GM13977 (cell line): ENCODE data around the gene LCNL1.

Source experiments
- DNase-seq: peaks from one replicate; pipeline ENCODE4 v3.0.0; 2012; ENCODE audit warnings: low spot score
- in situ Hi-C: fragments of 300-500 bp; cut with MboI; formaldehyde crosslinking; loops from one replicate; pipeline ENCODE4 v1.12.0; 2022; ENCODE audit warnings: low sequenced_read_pairs, low pct_unique_long_range_greater_than_20kb, mixed read lengths, inconsistent platforms; ENCODE audit not compliant: unreplicated experiment
- TF ChIP-seq, protein P1 (sequence below): IDR thresholded peaks from 2 replicates; pipeline ENCODE4 v1.5.1; 2012; ENCODE audit warnings: mild to moderate bottlenecking, control low read depth; ENCODE audit not compliant: insufficient read depth; ENCODE audit errors: extremely low read depth, missing control alignments

The LCNL1 gene

DNA sequence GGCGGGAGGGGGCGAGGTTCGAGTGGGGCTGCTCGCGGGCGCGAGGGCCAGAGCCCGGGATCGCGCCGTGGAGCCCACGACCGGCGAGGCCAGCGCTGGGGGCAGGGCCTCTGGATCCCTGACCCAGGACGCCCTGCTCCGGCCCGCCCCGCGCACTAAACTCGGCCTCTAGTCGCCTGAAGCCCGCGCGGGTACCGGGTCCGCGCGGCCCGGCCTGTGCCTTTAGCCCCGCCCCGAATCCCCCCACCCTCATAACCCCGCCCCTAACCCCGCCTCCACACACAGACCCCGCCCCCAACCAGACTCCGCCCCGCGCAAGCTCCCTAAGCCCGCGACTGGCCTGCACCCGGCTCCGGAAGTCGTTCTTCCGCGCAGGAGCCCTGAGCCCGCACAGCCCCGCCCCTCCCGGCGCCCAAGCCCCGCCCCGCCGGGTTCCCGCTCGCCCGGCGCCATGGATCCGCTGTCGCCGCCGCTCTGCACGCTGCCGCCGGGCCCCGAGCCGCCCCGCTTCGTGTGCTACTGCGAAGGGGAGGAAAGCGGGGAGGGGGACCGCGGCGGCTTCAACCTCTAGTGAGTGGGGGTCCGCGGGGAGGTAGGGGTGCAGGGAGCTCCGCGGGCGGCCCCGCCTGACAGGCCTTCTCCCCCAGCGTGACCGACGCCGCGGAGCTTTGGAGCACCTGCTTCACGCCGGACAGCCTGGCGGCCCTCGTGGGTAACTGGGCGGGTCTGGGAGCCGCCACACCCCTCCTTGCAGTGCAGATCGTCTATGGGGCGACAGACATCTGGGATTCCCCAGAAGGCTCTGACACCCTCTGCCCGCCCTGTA lies 9.4 kb downstream of the LCNL1 start, which contains the start of gene PAXX:
TSS of gene PAXX (plus strand) at position 430 of the 826 bp plus-strand sequence. CDS start at position 452, 22 bp downstream.
- in situ Hi-C loops = no loop called here
- TF ChIP-seq, protein P1, sequence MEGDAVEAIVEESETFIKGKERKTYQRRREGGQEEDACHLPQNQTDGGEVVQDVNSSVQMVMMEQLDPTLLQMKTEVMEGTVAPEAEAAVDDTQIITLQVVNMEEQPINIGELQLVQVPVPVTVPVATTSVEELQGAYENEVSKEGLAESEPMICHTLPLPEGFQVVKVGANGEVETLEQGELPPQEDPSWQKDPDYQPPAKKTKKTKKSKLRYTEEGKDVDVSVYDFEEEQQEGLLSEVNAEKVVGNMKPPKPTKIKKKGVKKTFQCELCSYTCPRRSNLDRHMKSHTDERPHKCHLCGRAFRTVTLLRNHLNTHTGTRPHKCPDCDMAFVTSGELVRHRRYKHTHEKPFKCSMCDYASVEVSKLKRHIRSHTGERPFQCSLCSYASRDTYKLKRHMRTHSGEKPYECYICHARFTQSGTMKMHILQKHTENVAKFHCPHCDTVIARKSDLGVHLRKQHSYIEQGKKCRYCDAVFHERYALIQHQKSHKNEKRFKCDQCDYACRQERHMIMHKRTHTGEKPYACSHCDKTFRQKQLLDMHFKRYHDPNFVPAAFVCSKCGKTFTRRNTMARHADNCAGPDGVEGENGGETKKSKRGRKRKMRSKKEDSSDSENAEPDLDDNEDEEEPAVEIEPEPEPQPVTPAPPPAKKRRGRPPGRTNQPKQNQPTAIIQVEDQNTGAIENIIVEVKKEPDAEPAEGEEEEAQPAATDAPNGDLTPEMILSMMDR = no peak
- peak; percentile 100 for DNase-seq

DNA sequence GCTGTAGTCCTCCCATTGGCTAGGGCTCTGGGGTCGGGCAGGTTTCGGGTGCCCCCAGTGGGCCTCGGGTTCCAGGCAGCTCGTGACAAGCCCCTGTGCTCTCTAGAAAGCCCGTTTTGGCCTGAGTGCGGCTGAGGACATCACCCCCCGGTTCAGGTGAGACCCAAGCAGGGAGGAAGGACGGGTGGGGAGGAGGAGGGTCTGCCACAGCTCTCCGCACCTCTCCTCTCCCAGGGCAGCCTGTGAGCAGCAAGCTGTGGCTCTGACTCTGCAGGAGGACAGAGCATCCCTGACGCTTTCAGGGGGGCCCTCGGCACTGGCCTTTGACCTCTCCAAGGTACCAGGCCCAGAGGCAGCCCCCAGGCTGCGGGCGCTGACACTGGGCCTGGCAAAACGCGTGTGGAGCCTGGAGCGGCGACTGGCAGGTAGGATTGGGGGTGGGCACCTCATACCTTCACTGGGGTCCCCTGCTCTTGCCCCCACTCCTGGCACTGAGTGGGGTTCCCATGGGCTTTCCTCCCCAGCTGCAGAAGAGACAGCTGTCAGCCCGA lies 10.1 kb downstream of the LCNL1 start:
- no peak for DNase-seq
- TF ChIP-seq, protein P1 = no peak
- in situ Hi-C loops = no loop called here

DNA sequence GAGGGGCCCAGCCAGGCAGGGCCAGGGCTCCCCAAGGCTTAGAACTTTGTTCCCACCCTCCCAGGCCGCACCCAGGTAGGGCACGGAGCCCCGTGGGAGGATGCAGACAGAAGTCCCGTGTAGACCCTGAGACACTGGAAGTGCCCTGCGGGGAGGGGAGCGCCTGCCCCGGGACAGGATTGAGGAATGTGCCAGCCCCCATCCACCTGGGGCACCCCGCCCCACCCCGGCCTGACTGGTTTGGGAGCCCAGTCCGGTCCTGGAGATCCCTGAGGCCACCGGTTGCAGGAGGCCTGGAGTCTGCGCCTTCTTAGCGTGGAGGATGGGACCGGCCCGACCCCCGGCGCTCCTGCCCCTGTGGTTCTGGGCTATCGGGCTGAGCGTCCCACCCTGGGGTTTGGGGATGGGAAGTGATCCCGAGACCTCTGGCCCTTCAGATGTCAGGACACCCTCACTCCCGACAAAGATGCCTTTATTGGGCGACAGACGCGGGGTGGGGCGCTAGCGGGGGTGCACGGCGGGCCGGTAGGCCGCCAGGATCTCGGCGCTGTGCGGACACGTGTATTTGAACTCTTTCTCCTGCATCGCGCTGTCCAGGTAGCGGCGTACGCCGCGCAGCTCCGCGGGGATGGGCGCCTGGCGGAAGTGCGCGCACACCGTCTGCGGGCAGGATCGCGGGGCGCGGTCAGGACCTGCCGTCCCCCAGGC lies 11.5 kb downstream of the LCNL1 start:
- in situ Hi-C loops = no loop called here
- TF ChIP-seq, protein P1 = no peak
- DNase-seq = no peak

DNA sequence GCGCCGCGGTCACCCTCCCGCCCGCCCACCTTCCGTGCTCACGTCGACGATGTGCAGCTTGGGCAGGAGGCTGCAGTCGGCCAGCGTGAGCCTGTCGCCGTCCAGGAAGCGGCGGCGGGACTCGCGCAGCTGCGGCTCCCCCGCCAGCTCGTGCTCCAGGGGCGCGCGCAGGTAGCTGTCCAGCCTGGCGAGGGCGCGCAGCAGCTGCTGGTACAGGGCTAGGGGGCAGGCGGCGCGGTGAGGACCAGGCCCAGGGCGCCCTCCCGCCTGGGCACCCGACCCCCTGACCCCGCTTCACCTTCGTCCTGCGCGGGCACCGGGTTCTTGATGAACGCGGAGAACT lies 12.1 kb downstream of the LCNL1 start:
- TF ChIP-seq, protein P1 = no peak
- no peak for DNase-seq
- in situ Hi-C loops = no loop called here

DNA sequence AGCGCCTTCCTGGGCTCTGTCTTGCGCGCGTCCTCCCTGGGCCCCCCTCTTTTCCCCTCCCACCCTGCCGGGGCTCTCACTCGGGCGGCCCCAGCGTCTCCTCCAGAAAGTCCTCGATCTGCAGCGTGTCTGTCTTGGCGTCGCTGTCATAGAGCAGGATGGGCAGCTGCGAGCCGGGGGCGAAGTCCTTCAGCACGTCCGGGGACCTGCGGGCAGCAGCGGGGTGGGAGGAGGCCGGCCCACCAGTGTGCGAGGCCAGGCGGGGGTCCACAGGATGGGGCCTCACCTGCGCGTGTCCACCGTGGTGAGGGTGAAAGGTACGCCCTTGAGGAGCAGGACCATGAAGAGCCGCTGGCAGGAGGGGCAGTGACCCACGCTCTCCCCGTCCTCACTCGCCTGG lies 12.6 kb downstream of the LCNL1 start:
- TF ChIP-seq, protein P1 = no peak
- in situ Hi-C loops = no loop called here
- no peak for DNase-seq

DNA sequence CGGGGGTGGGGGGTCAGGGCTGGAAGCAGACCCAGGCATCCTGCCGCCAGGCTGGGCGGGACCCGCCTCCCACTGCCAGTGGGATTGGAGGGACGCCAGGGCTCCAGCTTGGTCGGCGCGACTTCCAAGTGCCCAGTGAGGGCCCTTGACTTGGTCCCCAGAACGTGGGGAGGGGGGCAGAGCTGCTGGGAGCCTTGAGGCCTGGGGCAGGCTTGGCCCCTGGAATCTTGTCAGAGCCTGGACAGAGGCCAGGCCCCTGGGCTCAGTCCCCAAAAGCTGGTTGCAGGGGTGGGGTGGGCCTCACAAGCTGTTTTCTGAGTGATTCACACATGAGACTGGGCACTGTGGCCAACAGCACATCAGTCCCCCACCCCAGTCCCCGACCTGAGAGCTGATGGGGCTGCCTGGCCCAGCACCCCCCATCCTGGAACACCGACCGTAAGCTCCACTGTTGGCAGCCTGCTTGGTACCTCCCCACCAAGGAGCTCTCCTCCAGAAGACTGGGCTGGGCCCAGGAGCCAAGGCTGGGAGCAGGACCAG lies 13.0 kb downstream of the LCNL1 start:
- TF ChIP-seq, protein P1 = no peak
- in situ Hi-C loops = no loop called here
- no peak for DNase-seq
